ENCODE measurements around the gene LARP1. TPM values are rescaled to one million over a fixed set of nuclear protein-coding genes. Genes with fewer than 3 reads are reported as not detected.
A peak's percentile ranks its signal among the peaks of the same experiment; 100 is the strongest.

Gene LARP1
- total and polyA plus RNA-seq, 2 donors (not counting 1 experiment from before 2014, with no cell fraction given): 59.6 to 150 TPM

GRCh38 chr5:154776167-154776566 lies 21.0 kb downstream of the LARP1 start:
- Mint-ChIP-seq H3K27me3 (no peaks in the 10 kb centered on the region), H3K27ac (no peak overlapping the region), H3K4me3 (no peak overlapping the region), H3K9me3 (ENCODE audit: insufficient read depth) (no peaks in the 10 kb centered on the region), H3K4me1 (peaks cover 62% of the 10 kb centered on the region)
- Histone ChIP-seq H3K27me3 (replicated peaks in 1 of 4; ENCODE audit: control extremely low read depth in 1 of 4, control insufficient read depth in 3 of 4, insufficient read depth in 4 of 4, low read length in 3 of 4) (no peaks in the 10 kb centered on the region), H3K4me3 (ENCODE audit: control extremely low read depth in 1 of 5, extremely low read depth in 1 of 5, insufficient read depth in 1 of 5, low read depth in 2 of 5, low read length in 4 of 5) (no peak overlapping the region), H3K4me1 (ENCODE audit: control insufficient read depth in 2 of 2, insufficient read depth in 2 of 2, low read length in 2 of 2) (peaks cover 35 to 44% of the 10 kb centered on the region in 2 donors), H3K27ac (ENCODE audit: low read length in 2 of 2) (peak overlapping the region in 1 of 2 donors; percentile 12), H3K9me3 (ENCODE audit: control extremely low read depth in 1 of 3, control insufficient read depth in 2 of 3, insufficient read depth in 1 of 3, low read length in 2 of 3) (no peaks in the 10 kb centered on the region), H3K4me2 (replicated peaks; ENCODE audit: low read depth, low read length, poor library complexity, severe bottlenecking) (no peak overlapping the region), H2AFZ (ENCODE audit: insufficient read depth, low read depth, low read length, poor library complexity, severe bottlenecking) (no peak overlapping the region), H4K20me1 (ENCODE audit: control insufficient read depth, insufficient read depth, low read length, poor library complexity, severe bottlenecking) (peaks cover 89% of the 10 kb centered on the region), H3K79me2 (ENCODE audit: control insufficient read depth, insufficient read depth, low read length) (peaks cover 100% of the 10 kb centered on the region), H3K9ac (ENCODE audit: low read length) (no peak overlapping the region), H3K36me3 (replicated peaks in 1 of 2; ENCODE audit: control extremely low read depth in 1 of 2, control insufficient read depth in 1 of 2, extremely low read depth in 1 of 2, insufficient read depth in 2 of 2, low read length in 1 of 2) (peaks cover 0 to 5% of the 10 kb centered on the region in 2 experiments)
- TF ChIP-seq EZH2 (IDR thresholded peaks at IDR 0.05; ENCODE audit: borderline replicate concordance, insufficient read depth, low read depth, low read length, poor library complexity, severe bottlenecking): no peak
- TF ChIP-seq, protein P1, sequence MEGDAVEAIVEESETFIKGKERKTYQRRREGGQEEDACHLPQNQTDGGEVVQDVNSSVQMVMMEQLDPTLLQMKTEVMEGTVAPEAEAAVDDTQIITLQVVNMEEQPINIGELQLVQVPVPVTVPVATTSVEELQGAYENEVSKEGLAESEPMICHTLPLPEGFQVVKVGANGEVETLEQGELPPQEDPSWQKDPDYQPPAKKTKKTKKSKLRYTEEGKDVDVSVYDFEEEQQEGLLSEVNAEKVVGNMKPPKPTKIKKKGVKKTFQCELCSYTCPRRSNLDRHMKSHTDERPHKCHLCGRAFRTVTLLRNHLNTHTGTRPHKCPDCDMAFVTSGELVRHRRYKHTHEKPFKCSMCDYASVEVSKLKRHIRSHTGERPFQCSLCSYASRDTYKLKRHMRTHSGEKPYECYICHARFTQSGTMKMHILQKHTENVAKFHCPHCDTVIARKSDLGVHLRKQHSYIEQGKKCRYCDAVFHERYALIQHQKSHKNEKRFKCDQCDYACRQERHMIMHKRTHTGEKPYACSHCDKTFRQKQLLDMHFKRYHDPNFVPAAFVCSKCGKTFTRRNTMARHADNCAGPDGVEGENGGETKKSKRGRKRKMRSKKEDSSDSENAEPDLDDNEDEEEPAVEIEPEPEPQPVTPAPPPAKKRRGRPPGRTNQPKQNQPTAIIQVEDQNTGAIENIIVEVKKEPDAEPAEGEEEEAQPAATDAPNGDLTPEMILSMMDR (IDR thresholded peaks at IDR 0.05): no peak
- CTCF ChIA-PET: interaction anchor here (1.3 kb wide), 1 partner anchor 9 kb away, joined by 3 read pairs; no protein-coding TSS in a partner anchor
- no CpG with 5 or more reads among the region's 1 CpG for WGBS (ENCODE audit: insufficient coverage)
- DNase-seq: no peak
- no peak for ATAC-seq (ENCODE audit: low read depth)
- intact Hi-C loops (cut with micrococcal nuclease): no loop called here
- POLR2A ChIA-PET: interaction anchor here (0.5 kb wide), 1 partner anchor 93 kb away, joined by 12 read pairs; no protein-coding TSS in a partner anchor

GRCh38 chr5:154778534-154778933 lies 23.4 kb downstream of the LARP1 start:
- intact Hi-C loops (cut with micrococcal nuclease): no loop called here
- Histone ChIP-seq H3K36me3 (replicated peaks in 1 of 2; ENCODE audit: control extremely low read depth in 1 of 2, control insufficient read depth in 1 of 2, extremely low read depth in 1 of 2, insufficient read depth in 2 of 2, low read length in 1 of 2) (peaks cover 0 to 5% of the 10 kb centered on the region in 2 experiments), H3K27ac (ENCODE audit: low read length in 2 of 2) (no peak overlapping the region), H3K9ac (ENCODE audit: low read length) (no peak overlapping the region), H3K27me3 (replicated peaks in 1 of 4; ENCODE audit: control extremely low read depth in 1 of 4, control insufficient read depth in 3 of 4, insufficient read depth in 4 of 4, low read length in 3 of 4) (no peaks in the 10 kb centered on the region), H3K4me3 (ENCODE audit: control extremely low read depth in 1 of 5, extremely low read depth in 1 of 5, insufficient read depth in 1 of 5, low read depth in 2 of 5, low read length in 4 of 5) (no peak overlapping the region), H3K4me1 (ENCODE audit: control insufficient read depth in 2 of 2, insufficient read depth in 2 of 2, low read length in 2 of 2) (peaks cover 48 to 52% of the 10 kb centered on the region in 2 donors), H3K9me3 (ENCODE audit: control extremely low read depth in 1 of 3, control insufficient read depth in 2 of 3, insufficient read depth in 1 of 3, low read length in 2 of 3) (no peaks in the 10 kb centered on the region), H4K20me1 (ENCODE audit: control insufficient read depth, insufficient read depth, low read length, poor library complexity, severe bottlenecking) (peaks cover 90% of the 10 kb centered on the region), H2AFZ (ENCODE audit: insufficient read depth, low read depth, low read length, poor library complexity, severe bottlenecking) (no peak overlapping the region), H3K79me2 (ENCODE audit: control insufficient read depth, insufficient read depth, low read length) (peaks cover 100% of the 10 kb centered on the region), H3K4me2 (replicated peaks; ENCODE audit: low read depth, low read length, poor library complexity, severe bottlenecking) (no peak overlapping the region)
- ChIA-PET POLR2A (interaction anchor here (0.6 kb wide), 1 partner anchor 42 kb away, joined by 3 read pairs; no protein-coding TSS in a partner anchor), CTCF (interaction anchor here (0.6 kb wide), 1 partner anchor 36 kb away, joined by 5 read pairs; no protein-coding TSS in a partner anchor)
- Mint-ChIP-seq H3K9me3 (ENCODE audit: insufficient read depth) (no peaks in the 10 kb centered on the region), H3K4me3 (no peak overlapping the region), H3K27me3 (no peaks in the 10 kb centered on the region), H3K4me1 (peaks cover 66% of the 10 kb centered on the region), H3K27ac (peak overlapping the region; percentile 3)
- TF ChIP-seq, protein P1 (IDR thresholded peaks at IDR 0.05): no peak
- no peak for TF ChIP-seq EZH2 (IDR thresholded peaks at IDR 0.05; ENCODE audit: borderline replicate concordance, insufficient read depth, low read depth, low read length, poor library complexity, severe bottlenecking)
- DNase-seq: no peak
- WGBS (ENCODE audit: insufficient coverage): 100% methylated on average over 2 of the region's 2 CpGs
- no peak for ATAC-seq (ENCODE audit: low read depth)
